Measurements from ENCODE around the gene TBC1D22A.

TBC1D22A gene

GRCh38 chr22:46887978-46888377 lies 125.5 kb downstream of the TBC1D22A start:
- DNase-seq (ENCODE audit: low spot score) = no peak

- DNase-seq (ENCODE audit: low spot score) = no peak
Measured at GRCh38 chr22:46890819-46891218, 128.4 kb downstream of the TBC1D22A start.

GRCh38 chr22:46891382-46891951 lies 129.0 kb downstream of the TBC1D22A start:
- no peak for DNase-seq (ENCODE audit: low spot score)

DNA sequence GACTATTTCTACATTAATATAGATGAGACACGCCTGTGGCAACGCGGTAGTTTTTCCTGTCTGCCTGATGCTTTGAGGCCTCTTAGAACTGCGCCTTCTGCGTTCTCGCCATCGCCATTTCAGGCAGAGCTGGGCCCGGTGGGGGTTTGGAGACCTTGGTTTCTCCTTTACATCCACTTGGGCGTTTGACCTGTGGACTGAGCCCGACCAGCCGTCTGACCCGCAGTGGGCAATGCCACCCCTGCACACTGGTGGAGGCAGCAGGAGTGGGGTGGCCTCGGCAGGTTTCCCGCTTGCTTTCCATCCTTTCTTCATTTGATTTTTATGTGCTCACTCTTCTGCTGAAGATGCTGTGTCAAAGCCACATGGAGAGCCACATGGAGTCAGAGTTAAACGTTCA lies 130.4 kb downstream of the TBC1D22A start:
- no peak for DNase-seq (ENCODE audit: low spot score)

GRCh38 chr22:46893281-46894020 lies 131.0 kb downstream of the TBC1D22A start:
- no peak for DNase-seq (ENCODE audit: low spot score)

GRCh38 chr22:46894081-46894671 lies 131.7 kb downstream of the TBC1D22A start:
- DNase-seq (ENCODE audit: low spot score) = no peak

- no peak for DNase-seq (ENCODE audit: low spot score)
Measured at GRCh38 chr22:46894851-46895640, 132.6 kb downstream of the TBC1D22A start.

DNA sequence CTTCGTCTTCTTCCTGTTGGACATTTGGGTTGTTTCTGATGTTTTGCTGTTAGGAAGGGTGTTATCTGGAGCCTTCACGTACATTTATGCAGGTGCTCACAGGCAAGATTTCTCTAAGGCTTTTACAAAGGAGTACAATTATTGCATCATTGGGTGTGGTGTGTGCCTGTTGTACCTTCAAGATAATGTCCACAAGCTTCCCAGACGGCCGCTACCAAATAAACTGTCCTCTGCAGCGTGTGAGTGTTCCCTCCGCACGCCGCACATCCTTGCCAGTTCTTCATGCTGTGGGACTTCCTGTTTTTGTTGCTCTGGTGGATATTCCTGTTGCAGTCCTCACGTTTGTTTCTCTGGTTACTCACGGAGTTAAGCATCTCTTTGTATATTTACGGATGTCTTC lies 133.3 kb downstream of the TBC1D22A start:
- DNase-seq (ENCODE audit: low spot score) = no peak

DNA sequence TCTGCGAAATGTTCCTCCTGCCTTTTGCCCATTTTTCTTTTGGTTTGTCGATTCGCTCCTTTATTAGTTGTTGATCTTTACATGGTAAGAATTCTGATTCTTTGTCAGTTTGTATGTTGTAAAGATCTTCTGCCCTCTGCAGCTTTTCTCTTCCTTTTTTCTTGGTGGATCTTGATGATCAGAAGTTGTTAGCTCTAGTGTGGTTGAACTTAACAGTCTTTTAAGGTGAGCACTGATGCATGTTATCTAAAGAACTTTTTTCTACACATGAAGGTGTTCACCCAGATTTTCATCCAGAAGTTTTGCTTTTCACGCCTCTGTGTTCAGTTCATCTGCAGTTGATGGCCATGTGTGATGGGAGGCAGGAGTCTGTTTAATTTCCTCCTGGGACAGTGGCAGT lies 133.7 kb downstream of the TBC1D22A start:
- DNase-seq (ENCODE audit: low spot score) = no peak

- no peak for DNase-seq (ENCODE audit: low spot score)
Measured at GRCh38 chr22:46896568-46897245, 134.3 kb downstream of the TBC1D22A start.

DNA sequence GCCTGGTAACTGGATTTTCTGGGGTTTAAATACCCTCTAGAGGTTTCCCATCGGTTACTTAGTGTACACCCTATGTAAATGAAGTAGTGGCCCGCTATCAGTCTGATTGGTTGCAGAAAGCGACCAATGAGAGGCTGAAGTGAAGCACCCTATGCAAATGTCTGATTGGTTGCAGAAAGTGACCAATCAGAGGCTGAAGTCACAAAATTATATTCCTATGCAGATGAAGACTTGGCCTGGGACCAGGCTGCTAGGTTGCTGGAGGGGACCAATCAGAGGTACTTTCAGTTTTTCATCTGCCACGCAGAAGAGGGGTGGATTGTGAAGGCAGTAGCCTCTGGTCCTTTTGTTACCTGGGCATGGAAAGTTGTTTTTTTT lies 134.8 kb downstream of the TBC1D22A start:
- DNase-seq (ENCODE audit: low spot score) = no peak

DNA sequence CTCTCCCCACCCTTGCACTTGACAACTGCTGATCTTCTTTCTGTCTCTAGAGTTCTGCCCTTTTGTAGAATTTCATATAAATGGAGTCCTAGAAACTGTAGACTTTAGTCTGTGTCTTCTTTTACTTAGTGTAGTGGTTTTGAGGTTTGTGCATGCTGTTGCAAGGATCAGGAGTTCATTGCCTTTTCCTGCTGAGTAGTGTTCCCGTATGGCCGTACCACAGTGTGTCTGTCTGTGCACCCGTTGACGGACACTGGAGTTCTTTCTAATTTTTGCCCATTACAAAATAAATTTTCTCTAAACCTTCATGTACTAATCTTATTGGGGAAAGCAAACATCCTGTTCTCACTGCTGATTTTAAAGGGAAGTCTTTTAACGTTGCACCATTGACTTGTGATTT lies 138.1 kb downstream of the TBC1D22A start:
- no peak for DNase-seq (ENCODE audit: low spot score)

- no peak for DNase-seq (ENCODE audit: low spot score)
Measured at GRCh38 chr22:46902436-46902835, 140.0 kb downstream of the TBC1D22A start.

DNA sequence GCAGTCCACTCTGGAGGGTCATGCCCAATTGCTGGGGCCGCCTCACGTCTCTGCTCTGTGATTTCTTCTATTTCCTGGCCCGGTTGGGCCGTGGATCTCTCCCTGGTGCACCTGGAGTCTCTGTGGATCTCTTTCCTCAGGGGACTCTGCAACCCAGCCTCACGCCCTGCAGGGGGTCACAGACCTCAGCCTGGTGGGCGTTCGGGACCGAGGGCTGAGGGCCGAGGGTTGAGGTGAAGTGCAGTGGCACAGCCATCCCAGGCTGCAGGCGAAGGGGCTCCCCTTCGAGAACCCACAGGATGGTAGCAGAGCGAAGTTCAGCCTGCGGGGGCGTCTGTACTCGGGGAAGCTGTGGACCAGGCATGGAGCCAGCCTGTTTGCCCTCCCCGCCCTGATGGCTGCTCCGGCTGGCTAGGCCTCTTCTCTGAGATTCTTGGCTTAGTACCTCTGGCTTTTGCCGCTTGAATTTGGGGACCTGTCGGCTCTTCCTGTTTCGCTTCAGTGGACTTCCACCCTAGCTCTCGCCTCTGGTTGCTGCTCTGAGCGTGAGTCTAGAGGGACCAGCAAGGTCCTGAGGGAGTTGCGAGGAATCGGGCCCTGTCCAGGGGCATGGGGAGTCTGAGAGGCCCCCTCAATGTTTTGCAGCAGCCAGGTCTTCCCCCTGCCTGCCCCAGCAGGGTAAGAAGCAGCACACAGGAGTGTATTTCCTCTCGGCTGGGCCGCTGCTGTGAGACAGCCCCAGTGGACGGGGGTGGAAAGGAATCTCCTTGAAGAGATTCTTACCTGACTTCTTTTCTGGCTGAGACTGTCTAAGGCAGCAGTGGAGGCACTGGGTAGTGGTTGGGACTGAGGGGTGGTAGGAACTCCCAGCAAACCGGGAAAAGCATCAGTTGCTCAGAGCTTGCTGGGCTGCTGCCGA lies 140.8 kb downstream of the TBC1D22A start:
- no peak for DNase-seq (ENCODE audit: low spot score)

- DNase-seq (ENCODE audit: low spot score) = no peak
Measured at GRCh38 chr22:46905415-46905814, 143.0 kb downstream of the TBC1D22A start.

DNA sequence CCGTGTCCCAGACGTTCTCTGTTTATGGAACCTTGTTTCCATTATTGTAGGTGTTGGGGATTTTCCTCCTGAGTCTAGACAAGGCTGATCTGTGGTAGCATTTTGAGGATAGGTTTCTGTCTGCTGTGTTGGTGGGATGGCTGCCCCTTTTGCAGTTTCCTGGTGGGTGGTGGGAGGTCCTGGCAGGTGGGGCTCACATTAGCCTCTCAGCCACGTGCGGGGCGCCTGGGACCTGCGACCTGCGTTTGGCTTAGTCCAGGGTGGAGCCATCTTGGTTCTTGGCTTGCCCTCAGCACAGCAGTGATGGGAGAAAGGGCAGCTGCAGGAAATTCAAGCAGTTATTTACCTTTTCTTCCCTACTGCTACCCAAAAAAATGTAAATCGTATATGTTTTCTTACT lies 143.4 kb downstream of the TBC1D22A start:
- DNase-seq (ENCODE audit: low spot score) = no peak

DNA sequence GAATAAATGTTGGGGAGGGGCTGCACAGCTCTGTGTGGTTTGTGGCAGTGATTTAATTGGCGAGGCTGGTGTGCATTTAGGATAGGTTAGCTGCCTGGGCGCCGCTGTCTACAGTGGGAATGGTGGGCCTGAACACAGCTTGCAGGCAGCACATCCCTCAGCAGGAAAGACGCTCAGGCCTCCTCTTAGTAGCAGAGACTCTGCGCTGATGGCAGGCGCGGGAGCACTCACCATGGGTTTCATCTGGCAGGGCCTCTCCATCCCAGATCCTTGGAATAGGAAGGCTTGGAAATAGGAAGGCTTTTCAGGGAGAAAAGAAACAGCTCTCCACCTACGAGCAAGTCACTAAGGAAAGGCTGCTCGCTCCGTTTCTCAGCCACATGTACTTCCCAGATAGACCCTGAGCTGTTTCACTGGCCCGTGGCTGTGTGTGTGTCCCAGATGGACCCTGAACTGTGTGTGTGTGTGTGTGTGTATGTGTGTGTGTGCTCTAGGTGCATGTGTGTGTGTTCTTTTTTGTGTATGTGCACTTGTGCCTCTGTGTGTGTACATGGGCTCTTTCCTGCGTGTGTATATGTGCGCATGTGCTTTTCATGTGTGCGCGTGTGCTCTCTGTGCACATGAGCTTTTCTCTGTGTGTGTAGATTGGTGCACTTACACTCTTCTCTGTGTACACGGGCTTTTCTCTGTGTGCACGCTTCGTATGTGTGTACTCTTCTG lies 144.0 kb downstream of the TBC1D22A start:
- DNase-seq (ENCODE audit: low spot score) = no peak

GRCh38 chr22:46907241-46908215 lies 145.1 kb downstream of the TBC1D22A start:
- no peak for DNase-seq (ENCODE audit: low spot score)

DNA sequence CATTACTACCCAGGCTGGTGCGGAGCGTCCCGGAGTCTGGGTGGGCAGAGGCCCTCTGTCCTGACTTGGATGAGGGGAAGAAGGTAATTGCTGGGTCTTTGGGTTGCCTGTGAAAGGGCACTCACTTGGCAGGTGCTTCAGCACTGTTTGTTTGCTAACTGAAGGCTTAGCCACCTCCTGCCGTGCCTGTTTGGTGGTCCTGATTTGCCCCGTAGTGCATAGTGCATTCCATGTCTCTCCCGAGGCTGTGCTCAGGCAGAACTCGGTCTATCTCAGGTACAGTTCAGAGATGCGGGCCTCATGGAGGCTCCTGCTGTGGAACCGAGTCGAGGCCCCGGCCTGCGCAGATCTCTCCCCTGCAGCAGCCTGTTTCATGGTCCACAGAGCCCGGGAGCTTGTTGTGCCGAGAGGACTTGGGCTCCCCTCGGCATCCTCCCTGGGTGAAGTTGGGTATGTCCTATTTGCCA lies 146.2 kb downstream of the TBC1D22A start:
- DNase-seq (ENCODE audit: low spot score) = no peak

Data from CD4-positive, alpha-beta T cell treated with Interleukin-2 at 100 ng/mL for 4 hours (primary cell).